Measurements from ENCODE around the gene PPM1G.
A peak's percentile ranks its signal among the peaks of the same experiment; 100 is the strongest.
"Not testable (repeated sequence)": the region's sequence is repeated elsewhere in the genome, so short reads cannot be mapped to it uniquely, and the experiment has no call there.

The PPM1G gene

DNA sequence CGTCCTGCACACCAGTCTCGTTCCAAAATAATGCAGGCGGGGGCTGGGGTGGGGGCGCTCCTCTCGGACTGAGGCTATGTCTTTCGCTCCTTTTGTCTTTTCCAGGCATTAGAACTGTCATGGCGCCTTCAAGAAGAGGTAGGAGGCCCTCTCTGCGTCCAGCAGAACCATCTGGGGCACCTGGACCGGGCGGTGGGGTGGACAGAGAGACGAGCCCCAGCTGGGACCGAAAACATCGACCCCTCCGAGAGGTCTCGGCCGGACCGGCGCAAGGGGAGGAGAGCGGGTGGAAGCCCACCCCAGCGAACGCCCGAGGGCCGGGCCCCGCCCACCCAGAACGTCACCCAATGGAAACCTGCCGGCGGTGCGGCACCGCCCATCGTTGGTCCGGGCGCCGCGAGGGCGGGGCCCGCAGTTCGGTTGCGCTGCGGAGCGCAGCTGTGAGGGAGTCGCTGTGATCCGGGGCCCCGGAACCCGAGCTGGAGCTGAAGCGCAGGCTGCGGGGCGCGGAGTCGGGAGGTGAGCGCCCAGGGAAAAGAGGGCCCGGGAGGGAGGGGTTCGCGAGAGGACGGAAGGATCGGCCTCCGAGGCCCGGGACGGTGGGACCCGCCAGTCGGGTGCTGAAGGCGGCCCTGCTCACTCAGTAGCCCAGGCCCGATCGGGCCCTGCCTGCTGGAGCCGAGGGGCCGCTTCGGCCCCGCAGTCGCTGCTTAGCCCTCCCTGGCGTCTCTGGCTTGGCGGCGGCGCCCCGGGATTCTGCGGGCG is 19.0 kb upstream of the PPM1G start, which contains the start of gene NRBP1:
TSS of gene NRBP1 (plus strand) at position 419 of the 765 bp plus-strand sequence. CDS start 4,643 bp downstream, outside the sequence.
- Histone ChIP-seq H3K4me3 (ENCODE audit: low read depth in 1 of 2, low read length in 2 of 2) (peak within 1 kb of the TSS; percentile 75 to 99), H3K9ac (ENCODE audit: low read depth, low read length) (peak within 1 kb of the TSS; percentile 89), H3K36me3 (ENCODE audit: insufficient read depth, low read length) (peaks cover 8% of the 10 kb centered on the region), H3K27me3 (ENCODE audit: insufficient read depth, low read length, poor library complexity) (no peaks in the 10 kb centered on the region), H3K27ac (ENCODE audit: low read length) (peak within 1 kb of the TSS; percentile 92), H3K4me2 (ENCODE audit: insufficient read depth, low read length) (peak within 1 kb of the TSS; percentile 89), H2AFZ (ENCODE audit: low read depth, low read length) (peak within 1 kb of the TSS; percentile 88), H3K79me2 (ENCODE audit: insufficient read depth, low read length) (peaks cover 46% of the 10 kb centered on the region), H4K20me1 (ENCODE audit: insufficient read depth, low read length) (peaks cover 37% of the 10 kb centered on the region), H3K9me3 (ENCODE audit: insufficient read depth, low read length, severe bottlenecking) (no peaks in the 10 kb centered on the region), H3K4me1 (ENCODE audit: insufficient read depth, low read length) (peaks cover 31% of the 10 kb centered on the region)
- ATAC-seq (ENCODE audit: insufficient read depth, low read depth): peak; percentile 91
- peak; percentile 92 for DNase-seq
- TF ChIP-seq, protein P1, sequence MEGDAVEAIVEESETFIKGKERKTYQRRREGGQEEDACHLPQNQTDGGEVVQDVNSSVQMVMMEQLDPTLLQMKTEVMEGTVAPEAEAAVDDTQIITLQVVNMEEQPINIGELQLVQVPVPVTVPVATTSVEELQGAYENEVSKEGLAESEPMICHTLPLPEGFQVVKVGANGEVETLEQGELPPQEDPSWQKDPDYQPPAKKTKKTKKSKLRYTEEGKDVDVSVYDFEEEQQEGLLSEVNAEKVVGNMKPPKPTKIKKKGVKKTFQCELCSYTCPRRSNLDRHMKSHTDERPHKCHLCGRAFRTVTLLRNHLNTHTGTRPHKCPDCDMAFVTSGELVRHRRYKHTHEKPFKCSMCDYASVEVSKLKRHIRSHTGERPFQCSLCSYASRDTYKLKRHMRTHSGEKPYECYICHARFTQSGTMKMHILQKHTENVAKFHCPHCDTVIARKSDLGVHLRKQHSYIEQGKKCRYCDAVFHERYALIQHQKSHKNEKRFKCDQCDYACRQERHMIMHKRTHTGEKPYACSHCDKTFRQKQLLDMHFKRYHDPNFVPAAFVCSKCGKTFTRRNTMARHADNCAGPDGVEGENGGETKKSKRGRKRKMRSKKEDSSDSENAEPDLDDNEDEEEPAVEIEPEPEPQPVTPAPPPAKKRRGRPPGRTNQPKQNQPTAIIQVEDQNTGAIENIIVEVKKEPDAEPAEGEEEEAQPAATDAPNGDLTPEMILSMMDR (IDR thresholded peaks at IDR 0.05; ENCODE audit: borderline replicate concordance, extremely low read depth, low read length, poor library complexity, severe bottlenecking): peak; percentile 20
- no peak for TF ChIP-seq EZH2 (IDR thresholded peaks at IDR 0.05; ENCODE audit: borderline replicate concordance, low read depth, low read length, severe bottlenecking)

DNA sequence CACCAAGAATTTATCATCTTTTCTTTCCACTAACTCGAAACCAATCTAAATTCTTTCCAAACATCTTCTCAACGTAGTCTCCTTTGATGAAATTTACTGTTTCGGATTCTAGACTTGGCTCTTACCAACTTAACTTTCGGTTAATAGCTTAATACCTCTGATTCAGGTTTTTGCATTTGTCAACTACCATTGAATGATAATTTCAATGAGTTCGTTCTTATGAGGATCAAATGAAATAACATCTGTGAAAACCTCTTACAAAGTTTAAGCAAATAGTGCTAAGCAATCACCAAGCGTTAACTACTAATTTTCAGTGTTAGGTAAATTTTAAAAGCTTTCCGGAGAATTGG is 18.4 kb upstream of the PPM1G start:
- Histone ChIP-seq H2AFZ (ENCODE audit: low read depth, low read length) (peak overlapping the region; percentile 88), H3K4me3 (ENCODE audit: low read depth in 1 of 2, low read length in 2 of 2) (peak overlapping the region; percentile 43 to 75), H3K4me1 (ENCODE audit: insufficient read depth, low read length) (peaks cover 31% of the 10 kb centered on the region), H3K36me3 (ENCODE audit: insufficient read depth, low read length) (peaks cover 3% of the 10 kb centered on the region), H3K27me3 (ENCODE audit: insufficient read depth, low read length, poor library complexity) (no peaks in the 10 kb centered on the region), H3K79me2 (ENCODE audit: insufficient read depth, low read length) (peaks cover 40% of the 10 kb centered on the region), H3K27ac (ENCODE audit: low read length) (peak overlapping the region; percentile 92), H3K4me2 (ENCODE audit: insufficient read depth, low read length) (peak overlapping the region; percentile 89), H4K20me1 (ENCODE audit: insufficient read depth, low read length) (peaks cover 32% of the 10 kb centered on the region), H3K9ac (ENCODE audit: low read depth, low read length) (peak overlapping the region; percentile 89), H3K9me3 (ENCODE audit: insufficient read depth, low read length, severe bottlenecking) (no peaks in the 10 kb centered on the region)
- DNase-seq (no peak), ATAC-seq (ENCODE audit: insufficient read depth, low read depth) (no peak)
- no peak for TF ChIP-seq EZH2 (IDR thresholded peaks at IDR 0.05; ENCODE audit: borderline replicate concordance, low read depth, low read length, severe bottlenecking)
- TF ChIP-seq, protein P1 (IDR thresholded peaks at IDR 0.05; ENCODE audit: borderline replicate concordance, extremely low read depth, low read length, poor library complexity, severe bottlenecking): no peak

DNA sequence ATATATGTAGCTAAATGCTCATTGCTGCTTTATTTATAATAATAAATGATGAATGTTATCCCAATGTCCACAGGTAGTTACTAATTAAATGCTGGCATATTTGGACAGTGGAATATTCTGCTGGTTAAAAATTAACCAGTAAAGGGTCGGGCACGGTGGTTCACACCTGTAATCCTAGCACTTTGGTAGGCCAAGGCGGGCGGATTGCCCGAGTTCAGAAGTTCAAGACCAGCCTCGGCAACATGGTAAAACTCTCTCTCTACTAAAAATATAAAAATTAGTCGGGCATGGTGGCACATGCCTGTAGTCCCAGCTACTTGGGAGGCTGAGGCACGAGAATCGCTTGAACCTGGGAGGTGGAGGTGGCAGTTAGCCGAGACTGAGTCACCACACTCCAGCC is 15.6 kb upstream of the PPM1G start:
- DNase-seq; ATAC-seq (ENCODE audit: insufficient read depth, low read depth); H3K27ac ChIP-seq (ENCODE audit: low read length); H3K4me2 ChIP-seq (ENCODE audit: insufficient read depth, low read length); H3K9ac ChIP-seq (ENCODE audit: low read depth, low read length); H3K27me3 ChIP-seq (ENCODE audit: insufficient read depth, low read length, poor library complexity); H2AFZ ChIP-seq (ENCODE audit: low read depth, low read length); H3K9me3 ChIP-seq (ENCODE audit: insufficient read depth, low read length, severe bottlenecking); H3K4me3 ChIP-seq (ENCODE audit: low read depth in 1 of 2, low read length in 2 of 2); H3K36me3 ChIP-seq (ENCODE audit: insufficient read depth, low read length): not testable (repeated sequence)
- peaks cover 14% of the 10 kb centered on the region for H3K79me2 ChIP-seq (ENCODE audit: insufficient read depth, low read length)
- peaks cover 11% of the 10 kb centered on the region for H4K20me1 ChIP-seq (ENCODE audit: insufficient read depth, low read length)
- peaks cover 16% of the 10 kb centered on the region for H3K4me1 ChIP-seq (ENCODE audit: insufficient read depth, low read length)

DNA sequence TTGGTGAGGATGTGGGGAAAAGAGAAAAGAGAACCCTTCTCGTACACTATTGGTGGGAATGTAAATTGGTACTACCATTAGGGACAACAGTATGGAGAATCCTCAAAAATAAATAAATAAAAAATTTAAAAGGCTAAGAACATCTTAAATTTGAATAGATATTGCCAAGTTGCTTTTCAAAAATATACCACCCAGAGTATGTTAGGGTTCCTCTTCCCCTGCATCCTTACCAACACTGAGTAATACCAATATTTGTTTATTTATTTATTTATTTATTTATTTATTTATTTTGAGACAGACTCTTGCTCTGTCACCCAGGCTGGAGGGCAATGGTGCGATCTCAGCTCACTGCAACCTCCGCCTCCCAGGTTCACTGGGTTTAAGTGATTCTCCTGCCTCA is 13.6 kb upstream of the PPM1G start:
- no peak for ATAC-seq (ENCODE audit: insufficient read depth, low read depth)
- Histone ChIP-seq H4K20me1 (ENCODE audit: insufficient read depth, low read length) (no peaks in the 10 kb centered on the region), H3K9ac (ENCODE audit: low read depth, low read length) (no peak overlapping the region), H3K4me1 (ENCODE audit: insufficient read depth, low read length) (peaks cover 8% of the 10 kb centered on the region), H3K4me2 (ENCODE audit: insufficient read depth, low read length) (no peak overlapping the region), H3K9me3 (ENCODE audit: insufficient read depth, low read length, severe bottlenecking) (no peaks in the 10 kb centered on the region), H3K79me2 (ENCODE audit: insufficient read depth, low read length) (no peaks in the 10 kb centered on the region; the same call in 1 of the 2 replicates), H3K4me3 (ENCODE audit: low read depth in 1 of 2, low read length in 2 of 2) (no peak overlapping the region), H3K36me3 (ENCODE audit: insufficient read depth, low read length) (no peaks in the 10 kb centered on the region), H2AFZ (ENCODE audit: low read depth, low read length) (no peak overlapping the region), H3K27me3 (ENCODE audit: insufficient read depth, low read length, poor library complexity) (no peaks in the 10 kb centered on the region), H3K27ac (ENCODE audit: low read length) (no peak overlapping the region)
- TF ChIP-seq EZH2 (IDR thresholded peaks at IDR 0.05; ENCODE audit: borderline replicate concordance, low read depth, low read length, severe bottlenecking): no peak
- TF ChIP-seq, protein P1 (IDR thresholded peaks at IDR 0.05; ENCODE audit: borderline replicate concordance, extremely low read depth, low read length, poor library complexity, severe bottlenecking): no peak
- DNase-seq: no peak

Measured in DND-41 (cell line).